ENCODE results near the gene ERAL1.

- no peak for TF ChIP-seq CTCF (conservative IDR thresholded peaks at IDR 0.05 in 1 of 2, IDR thresholded peaks at IDR 0.05 in 1 of 2; ENCODE audit: extremely low read depth in 1 of 2, insufficient read depth in 1 of 2, low read depth in 1 of 2, low read length in 2 of 2)
- TF ChIP-seq EZH2 (IDR thresholded peaks at IDR 0.05; ENCODE audit: borderline replicate concordance, low read length): no peak
Observed at GRCh38 chr17:28885951-28886350, 31.1 kb downstream of the ERAL1 start.
